GM18870 (cell line): Measurements from ENCODE around the gene LIPN.

ENCODE experiments used
- ATAC-seq: cut with Tn5 transposase; IDR thresholded peaks from one replicate; pipeline ENCODE4 v1.9.1; 2021; ENCODE audit warnings: moderate library complexity; ENCODE audit not compliant: unreplicated experiment

Gene LIPN

DNA sequence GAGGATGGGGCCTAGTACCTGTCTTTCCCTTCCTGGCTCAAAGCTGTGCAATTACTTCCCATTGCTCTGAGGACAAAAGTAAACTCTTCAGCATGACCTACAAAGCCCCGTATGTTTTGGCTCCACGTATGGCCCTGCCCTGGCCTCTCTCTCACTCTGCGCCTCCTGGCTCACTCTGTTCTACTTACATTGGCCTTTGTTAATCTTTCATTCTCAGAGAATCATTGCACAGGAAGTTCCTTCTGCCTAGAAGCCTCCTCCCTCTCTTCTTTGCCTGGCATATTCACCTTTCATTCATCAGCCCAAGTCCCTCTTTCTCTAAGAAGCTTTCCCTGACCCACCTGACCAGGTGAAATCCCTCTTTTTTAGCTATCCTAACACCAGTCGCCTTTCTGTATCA, 66.6 kb downstream of the LIPN start:
- no peak for ATAC-seq

- no peak for ATAC-seq
Measured at GRCh38 chr10:88827671-88828070, 67.9 kb downstream of the LIPN start.

GRCh38 chr10:88828310-88828709, 68.5 kb downstream of the LIPN start:
- ATAC-seq, result no peak
